GM18502 (cell line): ENCODE results near the gene ZNF805.
A peak's percentile ranks its signal among the peaks of the same experiment; 100 is the strongest.
"Not testable (repeated sequence)": the region's sequence is repeated elsewhere in the genome, so short reads cannot be mapped to it uniquely, and the experiment has no call there.

Source experiments
- ATAC-seq: cut with Tn5 transposase; IDR thresholded peaks from one replicate; pipeline ENCODE4 v1.9.1; 2021; ENCODE audit warnings: mild to moderate bottlenecking; ENCODE audit not compliant: unreplicated experiment, poor library complexity

Gene ZNF805

GRCh38 chr19:57263244-57263741 lies 22.9 kb downstream of the ZNF805 start:
- no peak for ATAC-seq

GRCh38 chr19:57267291-57267690 lies 26.9 kb downstream of the ZNF805 start:
- no peak for ATAC-seq

GRCh38 chr19:57269515-57270250 lies 29.3 kb downstream of the ZNF805 start:
- peak; percentile 64 for ATAC-seq

- ATAC-seq, result no peak
Observed at GRCh38 chr19:57271280-57271679, 30.8 kb downstream of the ZNF805 start.

- ATAC-seq, result no peak
Observed at GRCh38 chr19:57273014-57273413, 32.6 kb downstream of the ZNF805 start.

- no peak for ATAC-seq
Observed at GRCh38 chr19:57276430-57276829, 36.0 kb downstream of the ZNF805 start.

GRCh38 chr19:57278481-57278880 lies 38.0 kb downstream of the ZNF805 start:
- not testable (repeated sequence) for ATAC-seq

- ATAC-seq, result peak; percentile 66
Observed at GRCh38 chr19:57279418-57280164, 39.2 kb downstream of the ZNF805 start.

GRCh38 chr19:57280165-57280961 lies 39.9 kb downstream of the ZNF805 start, which contains the start of gene ZNF460:
TSS of gene ZNF460 (plus strand) at chr19:57280485. CDS start at chr19:57280807, 322 bp downstream.
- peak; percentile 71 for ATAC-seq

- no peak for ATAC-seq
Observed at GRCh38 chr19:57280962-57281400, 40.5 kb downstream of the ZNF805 start.

GRCh38 chr19:57282011-57282643 lies 41.7 kb downstream of the ZNF805 start:
- ATAC-seq, result no peak

- no peak for ATAC-seq
Observed at GRCh38 chr19:57288373-57288772, 47.9 kb downstream of the ZNF805 start.

- no peak for ATAC-seq
Observed at GRCh38 chr19:57290970-57291369, 50.5 kb downstream of the ZNF805 start.

GRCh38 chr19:57292547-57292946 lies 52.1 kb downstream of the ZNF805 start:
- no peak for ATAC-seq

- ATAC-seq, result no peak
Observed at GRCh38 chr19:57293719-57294118, 53.3 kb downstream of the ZNF805 start.

- ATAC-seq, result no peak
Observed at GRCh38 chr19:57302020-57302465, 61.6 kb downstream of the ZNF805 start.

GRCh38 chr19:57302727-57303401 lies 62.4 kb downstream of the ZNF805 start:
- ATAC-seq, result no peak
